Esophagus muscularis mucosa (tissue), 4 donors: ENCODE data around the gene IKZF2. TPM values are rescaled to one million over a fixed set of nuclear protein-coding genes. Genes with fewer than 3 reads are reported as not detected.

Experiments
- DNase-seq: peaks from one replicate; pipeline ENCODE4 v3.0.0-alpha.2; 2017; ENCODE audit errors: extremely low spot score
- H3K27ac ChIP-seq, 4 donors: fragments of 200-600 bp; sonication (generic); replicated peaks in 1 of 4; 1 replicate in 3 of 4; 2 replicates in 1 of 4; pipeline ENCODE4 v1.5.1; 2016 to 2019; ENCODE audit warnings: mild to moderate bottlenecking in 1 of 4
- H3K27me3 ChIP-seq, 4 donors: fragments of 200-600 bp; sonication (generic); one replicate each; pipeline versions ENCODE4 v1.5.1 to v1.6.0; 2016 to 2019
- H3K36me3 ChIP-seq, 4 donors: fragments of 200-600 bp; sonication (generic); one replicate each; pipeline ENCODE4 v1.5.1; 2016 to 2019
- H3K4me1 ChIP-seq, 4 donors: fragments of 200-600 bp; sonication (generic); one replicate each; pipeline ENCODE4 v1.5.1; 2016 to 2019
- H3K4me3 ChIP-seq, 4 donors: fragments of 200-600 bp; sonication (generic); 1 replicate in 2 of 4; 2 replicates in 2 of 4; pipeline ENCODE4 v1.5.1; 2016 to 2019; ENCODE audit warnings: mild to moderate bottlenecking in 4 of 4, moderate library complexity in 1 of 4
- H3K9me3 ChIP-seq, 4 donors: fragments of 200-600 bp; sonication (generic); 1 replicate in 3 of 4; 2 replicates in 1 of 4; pipeline ENCODE4 v1.5.1; 2016 to 2019
- EP300 ChIP-seq: sonication (generic); formaldehyde crosslinking; IDR thresholded peaks from one replicate; pipeline ENCODE4 v1.6.1; 2017; ENCODE audit warnings: antibody characterized with exemption
- POLR2A ChIP-seq: fragments of 450-650 bp; IDR thresholded peaks from one replicate; pipeline ENCODE4 v1.6.1; 2017; ENCODE audit warnings: antibody characterized with exemption, moderate library complexity, mild to moderate bottlenecking, low read depth
- POLR2AphosphoS5 ChIP-seq, 2 donors: sonication (generic); formaldehyde crosslinking; IDR thresholded peaks; one replicate each; pipeline ENCODE4 v1.6.1; 2017; ENCODE audit warnings: antibody characterized with exemption in 2 of 2
- WGBS: methylation state at CpG from one replicate; pipeline ENCODE4 v1.1.5; 2018; 5-methylcytosine and 5-hydroxymethylcytosine counted together
- intact Hi-C: fragments of 100-400 bp; cut with DNase I; formaldehyde crosslinking; loops from one replicate; pipeline ENCODE4 v1.15.1; 2023
- total RNA-seq, 4 donors: library from RNA; depleted of rRNA; stranded (reverse); fragments of >200 nt; gene quantifications; one replicate each; pipeline versions ENCODE4 v1.1.0 to v1.2.1, GENCODE V29; 2016
- TF ChIP-seq, protein P1 (sequence below), 3 experiments: fragments of 200-600 bp in 2 of 3; fragments of 450-650 bp in 1 of 3; sonication (generic) in 2 of 3; IDR thresholded peaks; one replicate each; pipeline ENCODE4 v1.5.1; 2017 to 2019; ENCODE audit warnings: antibody characterized with exemption in 3 of 3, mild to moderate bottlenecking in 2 of 3, moderate library complexity in 1 of 3

IKZF2 gene
- total RNA-seq, 4 donors from 2014 or later: 6.5 to 11.2 (median 8.8) TPM

DNA sequence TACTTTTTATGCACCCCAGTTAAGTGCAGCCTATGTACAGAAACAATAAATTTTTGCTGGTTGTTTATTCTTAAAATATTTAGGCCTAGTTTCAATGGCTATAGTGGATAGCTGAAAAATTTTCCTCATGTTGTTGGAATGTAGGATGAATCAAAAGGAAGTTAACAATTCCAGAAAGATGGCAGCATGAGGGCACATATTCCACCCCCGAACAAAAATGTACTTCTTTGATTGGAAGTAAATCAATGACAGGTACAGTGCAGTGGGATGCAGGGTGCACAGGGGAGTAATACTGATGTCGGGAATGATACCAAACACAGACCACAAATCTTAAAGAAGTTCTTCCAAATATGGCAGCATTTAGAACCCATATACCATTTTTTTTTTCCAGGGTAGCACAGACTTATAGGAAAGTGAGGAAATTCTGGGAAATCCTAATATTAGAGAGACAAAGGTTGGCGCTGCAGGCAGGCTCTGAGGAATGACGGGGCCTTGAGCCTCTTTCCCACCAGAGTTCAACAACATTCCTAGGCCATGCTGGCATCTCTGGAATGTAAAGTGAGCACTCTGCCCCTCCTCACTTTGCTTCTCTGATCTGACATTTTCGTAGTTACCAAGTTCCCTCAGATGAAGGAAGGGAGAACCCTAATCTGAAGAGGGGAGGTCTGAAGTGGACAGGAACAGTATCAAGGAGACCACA lies 36.6 kb upstream of the IKZF2 start:
- intact Hi-C loops: no loop called here
- H3K36me3 ChIP-seq: no peaks in the 10 kb centered on the region
- no peak for TF ChIP-seq POLR2AphosphoS5 (IDR thresholded peaks at IDR 0.05)
- TF ChIP-seq, protein P1, sequence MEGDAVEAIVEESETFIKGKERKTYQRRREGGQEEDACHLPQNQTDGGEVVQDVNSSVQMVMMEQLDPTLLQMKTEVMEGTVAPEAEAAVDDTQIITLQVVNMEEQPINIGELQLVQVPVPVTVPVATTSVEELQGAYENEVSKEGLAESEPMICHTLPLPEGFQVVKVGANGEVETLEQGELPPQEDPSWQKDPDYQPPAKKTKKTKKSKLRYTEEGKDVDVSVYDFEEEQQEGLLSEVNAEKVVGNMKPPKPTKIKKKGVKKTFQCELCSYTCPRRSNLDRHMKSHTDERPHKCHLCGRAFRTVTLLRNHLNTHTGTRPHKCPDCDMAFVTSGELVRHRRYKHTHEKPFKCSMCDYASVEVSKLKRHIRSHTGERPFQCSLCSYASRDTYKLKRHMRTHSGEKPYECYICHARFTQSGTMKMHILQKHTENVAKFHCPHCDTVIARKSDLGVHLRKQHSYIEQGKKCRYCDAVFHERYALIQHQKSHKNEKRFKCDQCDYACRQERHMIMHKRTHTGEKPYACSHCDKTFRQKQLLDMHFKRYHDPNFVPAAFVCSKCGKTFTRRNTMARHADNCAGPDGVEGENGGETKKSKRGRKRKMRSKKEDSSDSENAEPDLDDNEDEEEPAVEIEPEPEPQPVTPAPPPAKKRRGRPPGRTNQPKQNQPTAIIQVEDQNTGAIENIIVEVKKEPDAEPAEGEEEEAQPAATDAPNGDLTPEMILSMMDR (IDR thresholded peaks at IDR 0.05): no peak
- no peak for TF ChIP-seq POLR2A
- no peak for TF ChIP-seq EP300
- peaks cover 0 to 29% (median 15%) of the 10 kb centered on the region in 4 donors for H3K4me1 ChIP-seq
- H3K4me3 ChIP-seq: no peak overlapping the region
- no peaks in the 10 kb centered on the region for H3K9me3 ChIP-seq
- H3K27ac ChIP-seq: no peak overlapping the region
- no peak for DNase-seq
- no peaks in the 10 kb centered on the region for H3K27me3 ChIP-seq
- 46% methylated on average over 5 of the region's 5 CpGs for WGBS

DNA sequence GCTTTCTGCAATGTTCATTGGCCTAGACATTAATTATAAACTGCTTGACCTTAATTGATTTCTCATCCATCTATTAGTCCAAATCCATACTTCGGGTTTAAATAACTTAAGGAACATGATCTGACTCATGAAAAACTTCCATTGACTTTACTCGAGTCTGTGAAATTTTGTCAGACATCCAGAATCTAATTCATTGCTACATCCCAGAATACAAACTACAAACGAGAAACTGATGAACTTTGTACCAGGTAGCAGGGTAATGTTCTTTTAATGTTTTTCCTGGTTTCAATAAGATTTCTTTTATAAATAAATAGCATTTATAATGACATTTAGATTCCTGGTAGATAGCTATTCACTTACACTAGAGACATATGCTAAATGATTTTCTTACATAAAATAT lies 36.0 kb upstream of the IKZF2 start:
- DNase-seq: no peak
- TF ChIP-seq EP300 (no peak), POLR2AphosphoS5 (IDR thresholded peaks at IDR 0.05) (no peak), POLR2A (no peak)
- TF ChIP-seq, protein P1 (IDR thresholded peaks at IDR 0.05): no peak
- intact Hi-C loops: no loop called here
- Histone ChIP-seq H3K27me3 (no peaks in the 10 kb centered on the region), H3K4me3 (no peak overlapping the region), H3K4me1 (peaks cover 0 to 29% (median 15%) of the 10 kb centered on the region in 4 donors), H3K27ac (no peak overlapping the region), H3K36me3 (no peaks in the 10 kb centered on the region), H3K9me3 (no peaks in the 10 kb centered on the region)
- WGBS: 53% methylated on average over 3 of the region's 3 CpGs

- WGBS: 86% methylated on average over 3 of the region's 3 CpGs
- H3K27me3 ChIP-seq: no peaks in the 10 kb centered on the region
- no peaks in the 10 kb centered on the region for H3K9me3 ChIP-seq
- H3K36me3 ChIP-seq: no peaks in the 10 kb centered on the region
- no peak for DNase-seq
- no peak overlapping the region for H3K27ac ChIP-seq
- H3K4me1 ChIP-seq: peaks cover 0 to 29% (median 15%) of the 10 kb centered on the region in 4 donors
- TF ChIP-seq POLR2AphosphoS5 (IDR thresholded peaks at IDR 0.05) (no peak), POLR2A (no peak), EP300 (no peak)
- TF ChIP-seq, protein P1 (IDR thresholded peaks at IDR 0.05): no peak
- no peak overlapping the region for H3K4me3 ChIP-seq
- intact Hi-C loops: no loop called here
Observed at GRCh38 chr2:213185147-213185822, 33.9 kb upstream of the IKZF2 start.

DNA sequence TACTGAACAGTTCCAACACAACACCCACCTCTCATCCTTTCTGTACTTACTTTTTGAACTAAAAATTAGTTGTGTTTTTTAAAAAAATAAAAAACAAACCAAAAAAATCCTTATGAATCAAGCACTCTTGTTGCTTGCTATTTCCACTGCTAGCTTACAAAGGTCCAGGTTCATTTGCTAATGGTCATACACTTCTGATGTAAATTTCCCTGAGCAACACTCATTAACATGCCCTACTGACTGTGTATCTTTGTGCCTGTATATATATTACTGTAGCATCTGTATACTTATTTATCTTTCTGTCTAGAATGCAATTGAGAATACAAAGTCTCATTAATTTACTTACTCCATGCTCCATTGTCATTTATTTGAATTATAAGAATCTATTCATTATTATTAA lies 30.3 kb upstream of the IKZF2 start:
- Histone ChIP-seq H3K4me1 (no peaks in the 10 kb centered on the region), H3K27ac (no peak overlapping the region), H3K9me3 (no peaks in the 10 kb centered on the region), H3K4me3 (no peak overlapping the region), H3K27me3 (no peaks in the 10 kb centered on the region), H3K36me3 (no peaks in the 10 kb centered on the region)
- no peak for DNase-seq
- intact Hi-C loops: no loop called here
- no peak for TF ChIP-seq EP300
- TF ChIP-seq, protein P1 (IDR thresholded peaks at IDR 0.05): no peak
- TF ChIP-seq POLR2AphosphoS5 (IDR thresholded peaks at IDR 0.05): no peak
- no peak for TF ChIP-seq POLR2A
